H9 (cell line): ENCODE measurements around the gene PDC. TPM values are rescaled to one million over a fixed set of nuclear protein-coding genes. Genes with fewer than 3 reads are reported as not detected.

Experiments
- DNase-seq: peaks from one replicate; pipeline ENCODE4 v3.0.0-alpha.2; 2017
- H2AFZ ChIP-seq: one replicate; pipeline ENCODE4 v1.6.1; 2013; ENCODE audit warnings: mild to moderate bottlenecking, low read length, control low read depth, moderate library complexity
- H2AK5ac ChIP-seq: 2 replicates; pipeline ENCODE4 v1.6.1; 2013; ENCODE audit warnings: low read length, control low read depth, mixed read lengths; ENCODE audit not compliant: insufficient read length
- H2BK120ac ChIP-seq: one replicate; pipeline ENCODE4 v1.6.1; 2013; ENCODE audit warnings: low read depth, mild to moderate bottlenecking, low read length, control low read depth, inconsistent platforms; ENCODE audit not compliant: poor library complexity, severe bottlenecking
- H2BK12ac ChIP-seq: 2 replicates; pipeline ENCODE4 v1.6.1; 2013; ENCODE audit warnings: low read length, control low read depth, mixed read lengths, low read depth; ENCODE audit not compliant: insufficient read length
- H2BK15ac ChIP-seq: 2 replicates; pipeline ENCODE4 v1.6.1; 2013; ENCODE audit warnings: low read depth, low read length, control low read depth
- H2BK20ac ChIP-seq: one replicate; pipeline ENCODE4 v1.6.1; 2013; ENCODE audit warnings: low read depth, mild to moderate bottlenecking, low read length, control low read depth, inconsistent platforms; ENCODE audit not compliant: poor library complexity, severe bottlenecking
- H2BK5ac ChIP-seq: 2 replicates; pipeline ENCODE4 v1.6.1; 2013; ENCODE audit warnings: low read length, control low read depth, mixed read lengths; ENCODE audit not compliant: insufficient read length
- H3K14ac ChIP-seq: 2 replicates; pipeline ENCODE4 v1.6.1; 2013; ENCODE audit warnings: low read length, control low read depth; ENCODE audit not compliant: insufficient read depth
- H3K18ac ChIP-seq: 2 replicates; pipeline ENCODE4 v1.6.1; 2013; ENCODE audit warnings: low read depth, mild to moderate bottlenecking, mixed read lengths, low read length, control low read depth; ENCODE audit not compliant: insufficient read length
- H3K23ac ChIP-seq: 2 replicates; pipeline ENCODE4 v1.6.1; 2013; ENCODE audit warnings: low read length, control low read depth, mixed read lengths, low read depth; ENCODE audit not compliant: insufficient read length
- H3K23me2 ChIP-seq: 2 replicates; pipeline ENCODE4 v1.6.1; 2013; ENCODE audit warnings: low read depth, mild to moderate bottlenecking, mixed read lengths, low read length, control low read depth; ENCODE audit not compliant: insufficient read length, poor library complexity, severe bottlenecking
- H3K27ac ChIP-seq: 2 replicates; pipeline ENCODE4 v1.5.1; 2013; ENCODE audit warnings: low read length, control low read depth, mixed read lengths, low read depth; ENCODE audit not compliant: insufficient read length
- H3K27me3 ChIP-seq: 2 replicates; pipeline ENCODE4 v1.6.1; 2013; ENCODE audit warnings: low read length, control low read depth, inconsistent platforms; ENCODE audit not compliant: insufficient read depth
- H3K4ac ChIP-seq: 2 replicates; pipeline ENCODE4 v1.6.1; 2013; ENCODE audit warnings: low read depth, mild to moderate bottlenecking, control low read depth, inconsistent platforms, low read length, moderate library complexity
- H3K4me1 ChIP-seq: 2 replicates; pipeline ENCODE4 v1.6.1; 2013; ENCODE audit warnings: low read length, control low read depth, inconsistent platforms; ENCODE audit not compliant: insufficient read depth
- H3K4me2 ChIP-seq: 2 replicates; pipeline ENCODE4 v1.6.1; 2013; ENCODE audit warnings: low read length, control low read depth, mixed read lengths; ENCODE audit not compliant: insufficient read length, insufficient read depth
- H3K56ac ChIP-seq: 2 replicates; pipeline ENCODE4 v1.6.1; 2013; ENCODE audit warnings: low read depth, mild to moderate bottlenecking, mixed read lengths, low read length, control low read depth; ENCODE audit not compliant: insufficient read length
- H3K79me1 ChIP-seq: 2 replicates; pipeline ENCODE4 v1.6.1; 2013; ENCODE audit warnings: low read depth, mild to moderate bottlenecking, moderate library complexity, low read length, control low read depth, inconsistent platforms; ENCODE audit not compliant: insufficient read depth, poor library complexity, severe bottlenecking
- H3K79me2 ChIP-seq: 2 replicates; pipeline ENCODE4 v1.6.1; 2013; ENCODE audit warnings: low read length, control low read depth, inconsistent platforms; ENCODE audit not compliant: insufficient read depth
- H3K9ac ChIP-seq: 2 replicates; pipeline ENCODE4 v1.6.1; 2013; ENCODE audit warnings: low read length, control low read depth, mixed read lengths; ENCODE audit not compliant: insufficient read length; ENCODE audit errors: extremely low read depth
- H3K9me3 ChIP-seq: one replicate; pipeline ENCODE4 v1.6.1; 2013; ENCODE audit warnings: low read depth, low read length, inconsistent platforms; ENCODE audit not compliant: control insufficient read depth
- H3T11ph ChIP-seq: one replicate; pipeline ENCODE4 v1.6.1; 2013; ENCODE audit warnings: mild to moderate bottlenecking, low read length, control low read depth, inconsistent platforms
- H4K20me1 ChIP-seq: one replicate; pipeline ENCODE4 v1.6.1; 2013; ENCODE audit not compliant: control insufficient read depth, insufficient read length, insufficient read depth
- H4K5ac ChIP-seq: 2 replicates; pipeline ENCODE4 v1.6.1; 2013; ENCODE audit warnings: low read depth, mild to moderate bottlenecking, mixed read lengths, low read length, control low read depth; ENCODE audit not compliant: insufficient read length
- H4K8ac ChIP-seq: replicated peaks from 2 replicates; pipeline ENCODE4 v1.6.1; 2013; ENCODE audit warnings: low read length, control low read depth, mixed read lengths, low read depth; ENCODE audit not compliant: insufficient read length
- H4K91ac ChIP-seq: 2 replicates; pipeline ENCODE4 v1.6.1; 2013; ENCODE audit warnings: low read depth, mild to moderate bottlenecking, moderate library complexity, mixed read lengths, low read length, control low read depth; ENCODE audit not compliant: insufficient read length
- H3K27ac Mint-ChIP-seq, 3 experiments: 2 replicates in 2 of 3; 3 replicates in 1 of 3; pipeline ENCODE4 v1.8.0; 2020 to 2021; ENCODE audit warnings: mixed read lengths in 3 of 3, mild to moderate bottlenecking in 1 of 3, moderate library complexity in 1 of 3
- H3K27me3 Mint-ChIP-seq: 2 replicates; pipeline ENCODE4 v1.8.0; 2021; ENCODE audit warnings: low read depth, mild to moderate bottlenecking, moderate library complexity, mixed read lengths
- H3K36me3 Mint-ChIP-seq, 3 experiments: 2 replicates in 2 of 3; 3 replicates in 1 of 3; pipeline ENCODE4 v1.8.0; 2020 to 2021; ENCODE audit warnings: low read depth in 3 of 3, mixed read lengths in 3 of 3; ENCODE audit not compliant: insufficient read depth in 1 of 3
- H3K4me1 Mint-ChIP-seq, 2 experiments: 2 replicates each; pipeline ENCODE4 v1.8.0; 2020; ENCODE audit warnings: mixed read lengths in 2 of 2
- H3K4me3 Mint-ChIP-seq, 2 experiments: 2 replicates in 1 of 2; 3 replicates in 1 of 2; pipeline ENCODE4 v1.8.0; 2020 to 2021; ENCODE audit warnings: mild to moderate bottlenecking in 2 of 2, mixed read lengths in 2 of 2, moderate library complexity in 1 of 2
- H3K9me3 Mint-ChIP-seq, 2 experiments: 2 replicates in 1 of 2; 3 replicates in 1 of 2; pipeline ENCODE4 v1.8.0; 2020; ENCODE audit warnings: mild to moderate bottlenecking in 2 of 2, mixed read lengths in 2 of 2, moderate library complexity in 1 of 2
- CTCF ChIP-seq: fragments of 200-600 bp; sonication (generic); conservative IDR thresholded peaks from 3 replicates; pipeline ENCODE4 v1.8.0; 2021; ENCODE audit warnings: antibody characterized with exemption, mild to moderate bottlenecking
- total RNA-seq: library from RNA; stranded (reverse); gene quantifications from 2 replicates; pipeline ENCODE4 v1.2.1, GENCODE V29; 2021

PDC gene
- total RNA-seq, 1 experiment from 2014 or later: not detected

GRCh38 chr1:186502087-186502486 lies 41.2 kb upstream of the PDC start:
- Mint-ChIP-seq H3K9me3 (peaks cover 15 to 22% of the 10 kb centered on the region in 2 experiments; a peak in 4 of 5 replicates), H3K36me3 (peaks cover 0 to 13% (median 4%) of the 10 kb centered on the region in 3 experiments; a peak in 3 of 7 replicates), H3K4me1 (peaks cover 19 to 25% of the 10 kb centered on the region in 2 experiments), H3K27ac (no peak overlapping the region), H3K4me3 (no peak overlapping the region), H3K27me3 (no peaks in the 10 kb centered on the region)
- no peaks in the 10 kb centered on the region; the same call in 1 of the 2 replicates for H3K4me1 ChIP-seq
- no peak overlapping the region for H3K56ac ChIP-seq
- TF ChIP-seq CTCF: no peak
- no peak overlapping the region for H3K18ac ChIP-seq
- no peak overlapping the region for H3K27ac ChIP-seq
- H4K8ac ChIP-seq: no peak overlapping the region
- DNase-seq: no peak
- no peak overlapping the region for H3K4me2 ChIP-seq
- no peak overlapping the region for H4K5ac ChIP-seq
- H2BK120ac ChIP-seq: no peak overlapping the region
- no peak overlapping the region for H3K4ac ChIP-seq
- no peak overlapping the region for H2BK15ac ChIP-seq
- no peak overlapping the region for H3K23ac ChIP-seq
- no peaks in the 10 kb centered on the region for H4K20me1 ChIP-seq
- no peaks in the 10 kb centered on the region for H3K23me2 ChIP-seq
- H2BK12ac ChIP-seq: no peak overlapping the region
- no peak overlapping the region for H2BK5ac ChIP-seq
- H3T11ph ChIP-seq: no peak overlapping the region
- H2BK20ac ChIP-seq: no peak overlapping the region
- no peak overlapping the region for H3K9ac ChIP-seq
- no peaks in the 10 kb centered on the region for H3K79me1 ChIP-seq
- no peaks in the 10 kb centered on the region for H3K27me3 ChIP-seq
- no peak overlapping the region for H3K14ac ChIP-seq
- no peaks in the 10 kb centered on the region for H3K9me3 ChIP-seq
- no peak overlapping the region for H2AFZ ChIP-seq
- no peak overlapping the region for H4K91ac ChIP-seq
- H3K79me2 ChIP-seq: no peaks in the 10 kb centered on the region
- no peak overlapping the region for H2AK5ac ChIP-seq
